Vagina (tissue), 2 donors: ENCODE results near the gene WDR20.

Experiments
- POLR2A ChIP-seq, 2 donors: fragments of 450-650 bp; IDR thresholded peaks; one replicate each; pipeline ENCODE4 v1.6.1; 2017; ENCODE audit warnings: antibody characterized with exemption in 2 of 2, mild to moderate bottlenecking in 2 of 2, moderate library complexity in 2 of 2
- POLR2AphosphoS5 ChIP-seq, 2 donors: sonication (generic); formaldehyde crosslinking; IDR thresholded peaks; one replicate each; pipeline ENCODE4 v1.9.0; 2017; ENCODE audit warnings: antibody characterized with exemption in 2 of 2, mild to moderate bottlenecking in 2 of 2, low read depth in 1 of 2; ENCODE audit not compliant: insufficient read depth in 1 of 2
- TF ChIP-seq, protein P1 (sequence below), 3 experiments: fragments of 450-650 bp in 2 of 3; fragments of 200-600 bp in 1 of 3; sonication (generic) in 1 of 3; IDR thresholded peaks; one replicate each; pipeline ENCODE4 v1.5.1; 2017 to 2019; ENCODE audit warnings: antibody characterized with exemption in 3 of 3, mild to moderate bottlenecking in 2 of 3, moderate library complexity in 2 of 3

DNA sequence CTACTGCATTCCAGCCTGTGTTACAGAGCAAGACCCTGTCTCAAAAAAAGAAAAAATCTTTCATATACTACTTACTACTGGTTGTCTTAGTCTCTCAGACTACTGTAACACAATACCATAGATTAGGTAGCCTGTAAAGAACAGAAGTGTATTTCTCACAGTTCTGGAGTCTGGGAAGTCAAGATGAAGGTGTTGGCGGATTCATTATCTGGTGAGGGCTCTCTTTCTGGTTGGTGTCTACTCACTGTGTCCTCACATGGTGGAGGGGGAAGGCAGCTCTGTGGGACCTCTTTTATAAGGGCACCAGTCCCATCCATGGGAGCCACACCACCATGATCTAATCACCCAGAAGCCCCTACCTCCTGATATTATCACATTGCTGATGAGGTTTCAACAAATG, 14.4 kb downstream of the WDR20 start:
- TF ChIP-seq POLR2AphosphoS5 (IDR thresholded peaks at IDR 0.05; ENCODE audit: insufficient read depth in 1 of 2, low read depth in 1 of 2) (no peak), POLR2A (IDR thresholded peaks at IDR 0.05) (no peak)
- TF ChIP-seq, protein P1, sequence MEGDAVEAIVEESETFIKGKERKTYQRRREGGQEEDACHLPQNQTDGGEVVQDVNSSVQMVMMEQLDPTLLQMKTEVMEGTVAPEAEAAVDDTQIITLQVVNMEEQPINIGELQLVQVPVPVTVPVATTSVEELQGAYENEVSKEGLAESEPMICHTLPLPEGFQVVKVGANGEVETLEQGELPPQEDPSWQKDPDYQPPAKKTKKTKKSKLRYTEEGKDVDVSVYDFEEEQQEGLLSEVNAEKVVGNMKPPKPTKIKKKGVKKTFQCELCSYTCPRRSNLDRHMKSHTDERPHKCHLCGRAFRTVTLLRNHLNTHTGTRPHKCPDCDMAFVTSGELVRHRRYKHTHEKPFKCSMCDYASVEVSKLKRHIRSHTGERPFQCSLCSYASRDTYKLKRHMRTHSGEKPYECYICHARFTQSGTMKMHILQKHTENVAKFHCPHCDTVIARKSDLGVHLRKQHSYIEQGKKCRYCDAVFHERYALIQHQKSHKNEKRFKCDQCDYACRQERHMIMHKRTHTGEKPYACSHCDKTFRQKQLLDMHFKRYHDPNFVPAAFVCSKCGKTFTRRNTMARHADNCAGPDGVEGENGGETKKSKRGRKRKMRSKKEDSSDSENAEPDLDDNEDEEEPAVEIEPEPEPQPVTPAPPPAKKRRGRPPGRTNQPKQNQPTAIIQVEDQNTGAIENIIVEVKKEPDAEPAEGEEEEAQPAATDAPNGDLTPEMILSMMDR (IDR thresholded peaks at IDR 0.05): no peak
